ENCODE data around the gene VAMP4. TPM values are rescaled to one million over a fixed set of nuclear protein-coding genes. Genes with fewer than 3 reads are reported as not detected.
"Not testable (repeated sequence)": the region's sequence is repeated elsewhere in the genome, so short reads cannot be mapped to it uniquely, and the experiment has no call there.

VAMP4 gene
- total RNA-seq, 2 donors from 2014 or later: 19.7 to 21.6 TPM

DNA sequence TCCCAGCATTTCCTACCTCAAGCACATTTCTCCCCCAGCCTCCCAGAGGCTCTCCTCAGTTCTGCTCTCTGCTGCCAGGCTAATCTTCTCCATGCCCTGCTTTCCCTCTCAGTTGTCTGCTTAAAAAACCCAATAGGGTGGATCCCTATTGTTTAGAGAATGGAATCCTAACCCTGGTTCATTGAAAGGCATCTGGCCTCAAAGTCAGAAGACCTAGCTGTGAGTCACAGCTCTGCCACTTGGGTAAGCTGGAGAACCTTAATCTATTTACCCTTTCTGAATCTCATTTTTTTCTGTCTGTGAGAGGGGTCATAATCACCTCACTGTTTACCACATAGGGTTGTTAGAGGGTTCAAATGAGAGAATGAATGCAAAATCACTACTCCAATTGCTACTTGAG, 76.9 kb downstream of the VAMP4 start:
- Mint-ChIP-seq H3K27ac (peak overlapping the region; percentile 6), H3K4me3 (no peak overlapping the region), H3K4me1 (peaks cover 3% of the 10 kb centered on the region), H3K27me3 (peaks cover 19% of the 10 kb centered on the region), H3K36me3 (ENCODE audit: low read depth) (no peaks in the 10 kb centered on the region)
- H3K9me3 ChIP-seq (ENCODE audit: control insufficient read depth, low read length, poor library complexity, severe bottlenecking): no peaks in the 10 kb centered on the region
- DNase-seq (no peak), ATAC-seq (no peak)

DNA sequence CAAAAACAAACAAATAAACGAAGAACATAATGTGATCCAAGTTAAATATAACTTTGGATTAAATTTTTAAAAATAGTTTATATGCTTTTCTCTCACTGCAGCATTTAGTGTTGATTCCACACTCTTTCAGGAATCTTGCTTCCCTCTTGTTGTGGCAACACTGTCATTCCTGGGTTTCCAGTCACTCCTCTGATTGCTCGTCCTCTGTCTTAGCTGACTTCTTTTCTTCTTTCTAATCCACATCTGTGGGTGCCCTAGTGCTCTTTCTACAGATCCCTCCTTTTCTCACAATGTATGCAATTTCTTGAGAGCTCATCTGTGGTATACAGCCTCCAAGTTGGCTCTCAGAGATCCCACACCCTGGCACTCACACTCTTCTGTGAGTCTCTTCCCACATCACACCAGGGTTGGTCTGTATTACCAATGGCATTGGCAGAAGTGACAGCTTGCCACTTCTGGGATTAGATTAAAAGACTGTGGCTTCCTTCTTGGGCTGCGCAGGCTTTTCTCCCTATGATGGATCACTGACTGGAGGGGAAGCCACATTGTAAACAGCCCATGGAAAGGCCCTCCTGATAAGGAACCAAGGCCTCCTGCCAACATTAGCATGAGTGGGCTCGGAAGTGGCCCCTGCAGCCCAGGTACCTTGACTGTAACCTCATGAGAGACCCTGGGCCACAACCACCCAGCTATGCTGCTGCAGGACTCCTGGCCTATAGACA, 77.8 kb downstream of the VAMP4 start:
- ATAC-seq (no peak), DNase-seq (no peak)
- H3K9me3 ChIP-seq (ENCODE audit: control insufficient read depth, low read length, poor library complexity, severe bottlenecking): no peaks in the 10 kb centered on the region
- Mint-ChIP-seq H3K27me3 (peaks cover 19% of the 10 kb centered on the region), H3K4me1 (peaks cover 3% of the 10 kb centered on the region), H3K36me3 (ENCODE audit: low read depth) (no peaks in the 10 kb centered on the region), H3K4me3 (peak overlapping the region; percentile 21), H3K27ac (no peak overlapping the region)

DNA sequence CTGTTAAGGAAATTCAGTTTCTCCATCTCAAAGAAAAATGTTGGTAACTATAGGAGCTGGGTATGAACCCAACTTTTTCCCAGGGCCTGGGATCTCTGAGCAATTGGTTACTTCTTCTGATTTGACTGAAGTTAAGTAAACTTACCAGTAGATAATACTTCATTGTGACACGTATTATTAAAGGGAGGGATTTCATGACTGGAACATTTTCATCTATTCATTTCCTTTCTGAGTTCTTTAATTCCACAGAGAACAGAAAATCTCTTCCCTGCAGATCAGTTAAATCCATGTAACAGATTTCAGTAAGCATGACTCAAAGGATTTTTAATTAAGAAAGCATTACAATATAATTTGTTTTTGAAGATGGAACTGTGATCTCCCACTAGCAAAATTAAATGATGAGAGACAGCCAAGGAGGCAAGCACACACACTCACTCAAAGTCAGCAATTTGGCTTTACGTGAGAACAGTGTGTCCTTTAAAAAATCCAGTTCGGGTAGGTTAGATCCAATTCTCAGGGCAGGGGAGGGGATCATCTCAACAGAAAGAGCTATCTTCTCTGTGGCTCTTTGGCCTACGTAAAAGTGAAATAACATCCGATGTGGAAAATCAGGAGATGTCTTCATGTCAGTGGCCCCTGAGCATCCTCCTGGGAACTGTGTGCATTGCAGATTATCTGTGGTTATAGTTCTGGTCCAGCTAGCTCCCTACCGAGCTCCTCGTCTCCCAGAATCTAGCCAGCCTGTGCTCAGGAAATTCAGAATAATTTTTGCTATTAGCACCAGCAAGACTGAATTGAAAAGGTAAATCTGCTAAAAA, 78.6 kb downstream of the VAMP4 start:
- H3K4me1 Mint-ChIP-seq: peaks cover 3% of the 10 kb centered on the region
- no peak for ATAC-seq

DNA sequence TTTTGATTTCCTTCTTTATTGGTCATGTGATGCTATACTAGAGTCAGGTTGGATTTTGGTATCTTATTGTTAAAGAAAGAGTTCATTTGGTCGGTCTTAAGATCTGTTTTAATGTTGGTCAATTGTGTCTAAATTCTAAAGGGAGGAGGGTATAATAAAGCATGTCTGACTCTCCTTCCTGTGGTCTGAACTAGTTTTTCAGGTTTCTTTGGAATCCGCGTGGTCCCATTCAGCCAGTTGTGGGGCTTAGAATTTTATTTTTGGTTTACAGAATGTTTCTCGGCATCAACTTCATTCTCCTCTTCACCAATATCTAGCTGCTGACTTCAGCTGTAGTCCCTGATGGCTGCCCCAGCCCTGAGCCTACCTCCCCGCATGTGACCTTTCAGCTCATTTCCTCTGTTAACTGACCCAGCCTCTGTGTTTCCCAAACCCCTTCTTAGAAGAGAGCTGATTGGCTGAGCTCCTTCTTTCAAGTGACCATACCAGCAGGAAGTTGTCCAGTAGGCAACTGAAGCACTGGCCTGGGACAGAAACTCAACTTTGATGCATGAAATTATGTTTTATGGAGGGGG, 80.7 kb downstream of the VAMP4 start:
- Mint-ChIP-seq H3K4me3 (no peak overlapping the region), H3K4me1 (peaks cover 3% of the 10 kb centered on the region), H3K27ac (no peak overlapping the region), H3K36me3 (ENCODE audit: low read depth) (no peaks in the 10 kb centered on the region), H3K27me3 (peaks cover 19% of the 10 kb centered on the region)
- H3K9me3 ChIP-seq (ENCODE audit: control insufficient read depth, low read length, poor library complexity, severe bottlenecking): no peaks in the 10 kb centered on the region
- DNase-seq: no peak
- no peak for ATAC-seq

More for the DNA sequence above, 78.6 kb downstream of the VAMP4 start:
- H3K4me3 Mint-ChIP-seq: no peak overlapping the region
- peaks cover 19% of the 10 kb centered on the region for H3K27me3 Mint-ChIP-seq
- no peak for DNase-seq
- no peak overlapping the region for H3K27ac Mint-ChIP-seq
- no peaks in the 10 kb centered on the region for H3K9me3 ChIP-seq (ENCODE audit: control insufficient read depth, low read length, poor library complexity, severe bottlenecking)
- no peaks in the 10 kb centered on the region for H3K36me3 Mint-ChIP-seq (ENCODE audit: low read depth)

DNA sequence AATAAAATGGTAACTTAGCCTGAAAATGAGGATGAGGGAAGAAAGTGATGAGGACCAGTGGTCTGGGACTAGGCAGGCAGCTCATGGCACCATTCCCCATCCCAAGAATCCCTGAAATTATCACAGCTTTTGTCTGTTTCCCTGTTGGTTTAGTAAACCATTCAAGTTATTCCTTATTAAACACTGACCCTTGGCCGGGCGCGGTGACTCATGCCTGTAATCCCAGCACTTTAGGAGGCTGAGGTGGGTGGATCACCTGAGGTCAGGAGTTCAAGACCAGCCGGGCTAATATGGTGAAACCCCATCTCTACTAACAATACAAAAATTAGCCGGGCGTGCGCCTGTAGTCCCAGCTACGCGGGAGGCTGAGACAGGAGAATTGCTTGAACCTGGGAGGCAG, 85.7 kb downstream of the VAMP4 start:
- not testable (repeated sequence) for H3K9me3 ChIP-seq (ENCODE audit: control insufficient read depth, low read length, poor library complexity, severe bottlenecking); H3K4me3 Mint-ChIP-seq; DNase-seq; H3K27ac Mint-ChIP-seq; H3K36me3 Mint-ChIP-seq (ENCODE audit: low read depth); ATAC-seq
- Mint-ChIP-seq H3K4me1 (peaks cover 12% of the 10 kb centered on the region), H3K27me3 (peaks cover 26% of the 10 kb centered on the region)

DNA sequence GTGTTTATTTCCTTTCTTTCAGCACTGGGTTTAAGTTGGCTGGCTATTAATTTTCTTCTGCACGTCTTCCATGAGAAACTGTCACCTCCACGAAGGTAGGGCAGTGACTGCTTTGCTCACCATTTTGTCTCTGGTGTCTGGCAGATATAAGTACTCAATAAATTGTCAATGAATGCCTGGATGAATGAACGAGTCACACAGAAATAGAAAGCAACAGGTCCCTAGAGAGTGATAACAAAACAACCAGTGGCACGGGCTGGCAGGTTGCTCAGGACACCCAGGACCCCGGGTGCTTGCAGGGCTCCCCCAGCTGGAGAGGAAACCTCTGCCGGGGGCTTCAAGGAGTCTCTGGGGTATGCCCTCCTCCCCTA, 86.1 kb downstream of the VAMP4 start:
- peak overlapping the region; percentile 71 for H3K4me3 Mint-ChIP-seq
- peaks cover 12% of the 10 kb centered on the region for H3K4me1 Mint-ChIP-seq
- H3K27me3 Mint-ChIP-seq: peaks cover 31% of the 10 kb centered on the region

DNA sequence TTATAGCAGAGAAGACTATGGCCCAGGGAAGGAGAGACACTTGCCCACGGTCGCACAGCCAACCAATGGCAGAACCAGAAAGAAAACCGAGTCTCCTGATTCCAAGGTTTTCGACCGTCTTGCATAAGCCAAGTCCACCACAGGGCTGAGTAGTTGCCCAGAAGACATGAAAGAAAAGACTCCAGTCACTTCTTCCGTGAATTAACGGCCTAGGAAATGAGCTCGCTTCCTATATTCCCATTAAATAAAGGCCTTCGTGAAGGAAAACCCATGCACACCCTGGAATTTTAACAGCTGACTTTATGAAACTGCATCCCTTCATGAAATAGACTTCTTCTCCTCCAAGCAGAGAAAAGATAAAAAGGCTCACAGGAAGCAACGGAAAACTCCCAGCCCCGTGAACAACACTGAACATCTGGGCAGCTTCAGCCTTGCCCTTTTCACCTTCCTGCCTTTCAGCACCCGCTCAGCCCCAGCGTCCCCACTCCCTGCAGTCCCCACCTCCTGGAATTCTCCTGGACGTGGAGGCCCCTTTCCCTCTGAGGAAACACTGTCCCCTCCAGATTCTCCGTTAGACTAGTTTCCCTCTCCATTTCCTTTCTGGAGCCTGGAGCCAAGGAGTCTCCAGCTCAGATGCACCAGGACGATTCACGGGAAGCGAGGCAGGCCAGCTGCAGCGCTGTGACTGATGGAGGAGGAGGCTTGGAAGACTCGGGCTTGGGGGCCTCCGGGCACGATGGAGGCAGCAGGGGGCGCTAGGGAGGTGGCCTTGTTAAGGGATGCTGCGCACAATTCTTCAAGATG, 86.7 kb downstream of the VAMP4 start:
- DNase-seq (peak; percentile 26 to 56 (median 45)), ATAC-seq (peak; percentile 91)
- peaks cover 33% of the 10 kb centered on the region for H3K27me3 Mint-ChIP-seq
- no peaks in the 10 kb centered on the region for H3K36me3 Mint-ChIP-seq (ENCODE audit: low read depth)
- peak overlapping the region; percentile 71 for H3K4me3 Mint-ChIP-seq
- H3K27ac Mint-ChIP-seq: peak overlapping the region; percentile 4
- peaks cover 12% of the 10 kb centered on the region for H3K4me1 Mint-ChIP-seq
- no peaks in the 10 kb centered on the region for H3K9me3 ChIP-seq (ENCODE audit: control insufficient read depth, low read length, poor library complexity, severe bottlenecking)

More for the DNA sequence above, 86.1 kb downstream of the VAMP4 start:
- Mint-ChIP-seq H3K36me3 (ENCODE audit: low read depth) (no peaks in the 10 kb centered on the region), H3K27ac (peak overlapping the region; percentile 4)
- ATAC-seq (peak; percentile 16), DNase-seq (no peak)
- H3K9me3 ChIP-seq (ENCODE audit: control insufficient read depth, low read length, poor library complexity, severe bottlenecking): no peaks in the 10 kb centered on the region

DNA sequence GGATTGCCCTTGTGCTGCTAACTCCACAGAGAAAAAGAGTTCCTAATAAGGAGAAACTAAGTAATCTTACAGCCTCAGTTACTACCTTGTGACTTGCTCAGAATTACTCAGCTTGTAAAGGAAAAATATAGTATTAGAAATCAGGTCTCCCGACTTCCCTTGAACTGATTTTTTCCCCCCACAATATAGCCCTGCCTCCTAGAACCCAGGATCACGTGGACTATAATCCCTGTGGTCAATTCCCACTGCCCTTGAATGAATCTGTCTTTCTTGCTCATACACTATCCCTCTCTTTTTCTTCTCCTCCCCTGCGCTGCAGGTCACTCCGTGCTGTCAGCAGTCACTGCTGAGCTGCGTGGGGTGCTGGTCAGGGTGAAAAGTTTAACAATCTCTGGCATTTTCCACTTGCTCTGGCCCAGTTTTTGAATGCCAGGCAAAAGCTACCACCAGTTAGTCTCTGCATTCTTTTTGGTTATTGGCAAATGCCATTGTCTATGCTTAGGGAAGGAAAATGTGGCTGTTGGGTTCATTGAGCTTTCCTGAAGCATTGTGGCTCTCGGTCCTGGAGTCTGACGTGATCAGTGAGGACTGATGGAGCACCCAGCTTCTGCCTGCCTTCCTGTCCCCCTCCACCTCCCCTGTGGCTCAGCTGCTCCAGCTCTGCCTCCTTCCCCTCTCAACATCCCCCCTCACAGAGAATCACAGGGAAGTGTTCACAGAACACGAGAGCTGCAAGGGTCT, 87.5 kb downstream of the VAMP4 start:
- peaks cover 12% of the 10 kb centered on the region for H3K4me1 Mint-ChIP-seq
- no peak overlapping the region for H3K27ac Mint-ChIP-seq
- no peaks in the 10 kb centered on the region for H3K9me3 ChIP-seq (ENCODE audit: control insufficient read depth, low read length, poor library complexity, severe bottlenecking)
- H3K36me3 Mint-ChIP-seq (ENCODE audit: low read depth): no peaks in the 10 kb centered on the region
- DNase-seq (no peak), ATAC-seq (no peak)
- H3K27me3 Mint-ChIP-seq: peaks cover 33% of the 10 kb centered on the region
- peak overlapping the region; percentile 55 for H3K4me3 Mint-ChIP-seq

DNA sequence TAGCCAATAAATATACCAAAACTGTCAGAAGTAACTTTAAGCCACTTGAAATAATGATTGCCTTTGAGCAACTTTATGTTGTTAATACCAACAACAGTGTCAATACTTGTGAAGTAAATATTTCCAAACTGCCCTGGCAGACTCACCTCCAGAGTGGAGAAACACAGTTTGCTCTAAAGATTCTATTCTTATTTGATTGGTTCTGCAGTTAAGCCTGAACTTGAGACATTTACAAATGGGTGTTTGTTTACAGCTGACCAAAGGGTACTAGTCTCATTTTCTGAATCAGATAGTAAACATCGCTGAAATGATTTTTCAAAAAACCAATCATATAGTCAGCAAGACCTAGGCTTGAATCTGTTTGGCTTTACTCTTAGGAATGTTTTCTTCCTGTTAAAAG, 88.1 kb downstream of the VAMP4 start:
- Mint-ChIP-seq H3K4me3 (no peak overlapping the region), H3K27ac (no peak overlapping the region)

DNA sequence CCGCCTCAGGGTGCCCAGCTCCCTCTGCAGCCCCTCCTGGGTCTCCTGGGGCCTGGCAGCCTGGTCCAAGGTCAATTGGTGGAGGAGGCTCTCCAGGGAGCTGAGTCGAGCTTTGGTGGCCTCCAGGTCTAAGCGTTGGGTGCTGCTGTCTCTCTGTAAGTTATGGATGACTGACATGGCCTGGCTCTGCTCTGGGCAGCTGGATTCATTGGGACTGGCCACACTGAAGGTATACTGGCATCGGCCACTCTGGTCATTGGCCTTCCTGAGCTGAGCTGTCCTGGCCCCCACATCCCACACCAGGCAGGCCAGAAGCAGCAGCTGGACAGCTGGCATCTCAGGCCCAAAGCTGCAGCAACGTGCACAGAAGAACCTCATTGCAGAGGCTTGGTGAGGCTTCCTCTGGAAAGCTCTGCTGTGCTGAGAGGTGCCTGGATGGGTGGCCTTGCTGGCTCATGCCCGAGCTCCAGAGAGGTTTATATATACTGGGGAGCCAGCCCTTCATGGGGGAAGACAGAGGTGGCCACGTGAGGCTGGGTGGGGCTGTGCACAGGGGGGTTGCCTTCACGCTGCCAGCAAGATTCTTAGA, 89.5 kb downstream of the VAMP4 start, which contains the start of gene MYOC:
Gene MYOC (minus strand): TSS at position 455 of the 589 bp plus-strand sequence. CDS start 77 bp downstream, at position 378.
- Mint-ChIP-seq H3K27ac (no peak within 1 kb of the TSS), H3K4me1 (peaks cover 12% of the 10 kb centered on the region), H3K27me3 (peaks cover 33% of the 10 kb centered on the region), H3K4me3 (no peak within 1 kb of the TSS), H3K36me3 (ENCODE audit: low read depth) (no peaks in the 10 kb centered on the region)
- DNase-seq (no peak), ATAC-seq (no peak)
- no peaks in the 10 kb centered on the region for H3K9me3 ChIP-seq (ENCODE audit: control insufficient read depth, low read length, poor library complexity, severe bottlenecking)

More for the DNA sequence above, 88.1 kb downstream of the VAMP4 start:
- ATAC-seq (no peak), DNase-seq (no peak)
- peaks cover 33% of the 10 kb centered on the region for H3K27me3 Mint-ChIP-seq
- H3K9me3 ChIP-seq (ENCODE audit: control insufficient read depth, low read length, poor library complexity, severe bottlenecking): no peaks in the 10 kb centered on the region
- H3K36me3 Mint-ChIP-seq (ENCODE audit: low read depth): no peaks in the 10 kb centered on the region
- H3K4me1 Mint-ChIP-seq: peaks cover 12% of the 10 kb centered on the region

Data from T-helper 17 cell (primary cell).